GM12875 (cell line): ENCODE data around the gene KCND2.

Source experiments
- H3K4me3 ChIP-seq: one replicate; pipeline ENCODE4 v1.5.1; 2011; ENCODE audit warnings: low read depth, low read length, control low read depth
- TF ChIP-seq, protein P1 (sequence below): IDR thresholded peaks from 2 replicates; pipeline ENCODE4 v1.5.1; 2011; ENCODE audit warnings: low read depth, mild to moderate bottlenecking, control low read depth, inconsistent platforms, low read length, moderate library complexity, borderline replicate concordance; ENCODE audit not compliant: insufficient read depth

Gene KCND2

DNA sequence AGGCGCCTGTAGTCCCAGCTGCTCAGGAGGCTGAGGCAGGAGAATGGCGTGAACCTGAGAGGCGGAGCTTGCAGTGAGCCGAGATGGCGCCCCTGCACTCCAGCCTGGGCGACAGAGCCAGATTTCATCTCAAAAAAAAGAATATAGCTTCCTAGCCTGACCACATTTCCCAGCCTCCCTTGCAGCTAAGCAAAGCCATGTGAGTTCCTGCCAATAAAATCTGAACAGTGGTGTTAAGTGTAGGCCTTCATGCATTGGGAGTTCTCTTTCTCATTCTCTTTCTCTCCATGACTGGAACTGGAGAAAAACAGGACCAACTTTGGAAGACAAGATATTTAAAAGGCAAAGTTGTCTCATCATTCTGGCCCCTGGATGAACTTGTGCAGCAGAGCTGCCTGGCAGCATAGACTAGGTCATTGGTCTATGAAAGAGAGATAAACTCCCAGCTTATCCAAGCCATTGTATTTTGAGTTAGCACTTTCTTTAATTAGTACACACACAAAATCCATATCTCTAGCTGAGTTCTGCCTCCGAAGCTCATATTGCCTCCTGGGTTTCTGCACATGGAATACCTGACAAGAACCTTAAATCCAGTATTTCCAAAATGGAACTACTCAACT, 524.2 kb downstream of the KCND2 start:
- TF ChIP-seq, protein P1, sequence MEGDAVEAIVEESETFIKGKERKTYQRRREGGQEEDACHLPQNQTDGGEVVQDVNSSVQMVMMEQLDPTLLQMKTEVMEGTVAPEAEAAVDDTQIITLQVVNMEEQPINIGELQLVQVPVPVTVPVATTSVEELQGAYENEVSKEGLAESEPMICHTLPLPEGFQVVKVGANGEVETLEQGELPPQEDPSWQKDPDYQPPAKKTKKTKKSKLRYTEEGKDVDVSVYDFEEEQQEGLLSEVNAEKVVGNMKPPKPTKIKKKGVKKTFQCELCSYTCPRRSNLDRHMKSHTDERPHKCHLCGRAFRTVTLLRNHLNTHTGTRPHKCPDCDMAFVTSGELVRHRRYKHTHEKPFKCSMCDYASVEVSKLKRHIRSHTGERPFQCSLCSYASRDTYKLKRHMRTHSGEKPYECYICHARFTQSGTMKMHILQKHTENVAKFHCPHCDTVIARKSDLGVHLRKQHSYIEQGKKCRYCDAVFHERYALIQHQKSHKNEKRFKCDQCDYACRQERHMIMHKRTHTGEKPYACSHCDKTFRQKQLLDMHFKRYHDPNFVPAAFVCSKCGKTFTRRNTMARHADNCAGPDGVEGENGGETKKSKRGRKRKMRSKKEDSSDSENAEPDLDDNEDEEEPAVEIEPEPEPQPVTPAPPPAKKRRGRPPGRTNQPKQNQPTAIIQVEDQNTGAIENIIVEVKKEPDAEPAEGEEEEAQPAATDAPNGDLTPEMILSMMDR, result no peak
- no peak overlapping the region for H3K4me3 ChIP-seq

GRCh38 chr7:120799147-120799546, 526.2 kb downstream of the KCND2 start:
- no peak overlapping the region for H3K4me3 ChIP-seq
- TF ChIP-seq, protein P1, result no peak
